HG02623 (cell line): ENCODE results near the gene NPAS2.

ENCODE experiments used
- ATAC-seq: cut with Tn5 transposase; IDR thresholded peaks from one replicate; pipeline ENCODE4 v1.9.1; 2021; ENCODE audit warnings: moderate library complexity; ENCODE audit not compliant: unreplicated experiment

The NPAS2 gene

GRCh38 chr2:100852999-100853908 is 33.3 kb downstream of the NPAS2 start:
- ATAC-seq, result no peak

GRCh38 chr2:100853909-100854810 is 34.2 kb downstream of the NPAS2 start:
- no peak for ATAC-seq

- no peak for ATAC-seq
Observed at GRCh38 chr2:100855084-100855483, 35.1 kb downstream of the NPAS2 start.

GRCh38 chr2:100855606-100856005 is 35.7 kb downstream of the NPAS2 start:
- no peak for ATAC-seq

- ATAC-seq, result no peak
Observed at GRCh38 chr2:100856732-100857131, 36.8 kb downstream of the NPAS2 start.

GRCh38 chr2:100857341-100857740 is 37.4 kb downstream of the NPAS2 start:
- no peak for ATAC-seq

- no peak for ATAC-seq
Observed at GRCh38 chr2:100857915-100858314, 38.0 kb downstream of the NPAS2 start.

- no peak for ATAC-seq
Observed at GRCh38 chr2:100859902-100860301, 40.0 kb downstream of the NPAS2 start.

GRCh38 chr2:100861340-100861739 is 41.4 kb downstream of the NPAS2 start:
- ATAC-seq, result no peak

GRCh38 chr2:100862081-100862480 is 42.1 kb downstream of the NPAS2 start:
- no peak for ATAC-seq

- ATAC-seq, result no peak
Observed at GRCh38 chr2:100865816-100866460, 46.0 kb downstream of the NPAS2 start.

GRCh38 chr2:100868083-100868482 is 48.1 kb downstream of the NPAS2 start:
- ATAC-seq, result no peak

GRCh38 chr2:100869120-100869519 is 49.2 kb downstream of the NPAS2 start:
- no peak for ATAC-seq

GRCh38 chr2:100870652-100871531 is 51.0 kb downstream of the NPAS2 start:
- no peak for ATAC-seq

GRCh38 chr2:100875516-100876230 is 55.7 kb downstream of the NPAS2 start:
- no peak for ATAC-seq

- no peak for ATAC-seq
Observed at GRCh38 chr2:100876231-100876860, 56.4 kb downstream of the NPAS2 start.

- ATAC-seq, result no peak
Observed at GRCh38 chr2:100877555-100877954, 57.6 kb downstream of the NPAS2 start.

GRCh38 chr2:100878000-100878791 is 58.3 kb downstream of the NPAS2 start:
- ATAC-seq, result no peak
